GM21423 (cell line): ENCODE data around the gene KPNA2.

Experiments
- ATAC-seq: cut with Tn5 transposase; IDR thresholded peaks from one replicate; pipeline ENCODE4 v1.9.1; 2021; ENCODE audit warnings: mild to moderate bottlenecking, moderate library complexity; ENCODE audit not compliant: unreplicated experiment

Gene KPNA2

DNA sequence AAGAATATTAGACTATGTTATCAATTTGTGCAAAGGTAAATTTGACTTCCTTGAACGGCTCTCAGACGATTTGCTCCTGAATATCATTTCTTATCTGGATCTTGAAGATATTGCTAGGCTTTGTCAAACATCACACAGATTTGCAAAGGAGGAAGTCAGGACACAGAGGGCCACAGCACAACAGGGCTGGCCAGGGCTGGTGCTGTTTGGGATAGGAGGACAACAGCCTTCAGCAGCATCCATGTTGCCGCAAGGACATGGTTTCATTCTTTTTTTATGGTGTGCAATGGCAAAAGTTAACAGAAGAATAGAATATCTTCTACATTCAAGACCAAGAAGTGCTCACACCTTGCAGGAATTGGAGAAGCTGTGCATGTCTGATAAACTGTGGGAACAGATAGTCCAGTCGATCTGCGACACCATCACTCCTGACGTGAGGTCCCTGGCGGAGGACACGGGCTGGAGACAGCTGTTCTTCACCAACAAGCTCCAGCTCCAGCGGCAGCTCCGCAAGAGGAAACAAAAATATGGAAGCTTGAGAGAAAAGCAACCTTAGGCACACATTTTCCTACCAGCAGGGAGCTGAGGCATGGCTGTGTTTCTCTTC, 59.8 kb downstream of the KPNA2 start:
- ATAC-seq, result no peak

DNA sequence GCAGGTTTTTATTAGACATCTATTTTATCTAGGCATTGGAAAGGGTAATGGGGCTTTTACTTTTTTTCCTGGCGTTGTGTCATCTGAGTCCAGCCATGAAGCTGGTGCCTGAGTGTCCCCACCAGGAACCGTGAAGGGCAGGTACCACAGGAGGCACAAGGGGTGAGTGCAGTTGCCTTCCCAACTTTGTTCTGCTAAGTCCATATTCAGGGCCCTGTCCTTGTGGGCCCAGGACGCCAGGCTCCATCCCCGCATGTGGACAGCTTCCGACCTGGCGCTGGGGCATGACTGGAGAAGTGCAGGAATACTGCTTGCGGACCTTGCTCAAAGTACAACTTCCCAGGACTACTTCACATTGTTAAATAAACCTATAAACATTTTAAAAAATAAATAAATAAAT, 60.6 kb downstream of the KPNA2 start:
- no peak for ATAC-seq
